Erythroblast (primary cell): ENCODE measurements around the gene CZIB.
"Not testable (repeated sequence)": the region's sequence is repeated elsewhere in the genome, so short reads cannot be mapped to it uniquely, and the experiment has no call there.

Experiments
- DNase-seq, 2 experiments: peaks; one replicate each; lab custom pipeline; 2025; lab: John Stamatoyannopoulos, UW
- GATA1 ChIP-seq: IDR thresholded peaks from 2 replicates; pipeline ENCODE4 v1.6.1; 2011; ENCODE audit warnings: low read depth, mild to moderate bottlenecking, control low read depth, low read length, moderate library complexity
- POLR2A ChIP-seq: IDR thresholded peaks from 2 replicates; pipeline ENCODE4 v1.6.1; 2011; ENCODE audit warnings: mild to moderate bottlenecking, low read length

Gene CZIB

GRCh38 chr1:53210352-53210751, 10.1 kb downstream of the CZIB start:
- no peak for TF ChIP-seq POLR2A
- no peak for TF ChIP-seq GATA1
- no peak for DNase-seq

- no peak for DNase-seq
- TF ChIP-seq POLR2A = no peak
- no peak for TF ChIP-seq GATA1
These were observed 12.7 kb downstream of the CZIB start for GRCh38 chr1:53207726-53208125.

- TF ChIP-seq GATA1 (no peak), POLR2A (no peak)
- DNase-seq = no peak
These were observed 13.6 kb downstream of the CZIB start for GRCh38 chr1:53206735-53207379.

GRCh38 chr1:53206083-53206685, 14.2 kb downstream of the CZIB start:
- DNase-seq = peak; percentile 37 to 51

GRCh38 chr1:53205496-53205895, 14.9 kb downstream of the CZIB start:
- not testable (repeated sequence) for DNase-seq

GRCh38 chr1:53203466-53203865, 17.0 kb downstream of the CZIB start:
- no peak for TF ChIP-seq GATA1
- no peak for TF ChIP-seq POLR2A
- no peak for DNase-seq

GRCh38 chr1:53198241-53198651, 22.2 kb downstream of the CZIB start:
- peak; percentile 44 to 46 for DNase-seq
- TF ChIP-seq GATA1 (no peak), POLR2A (no peak)

GRCh38 chr1:53197291-53198200, 22.9 kb downstream of the CZIB start:
- peak in 1 of 2 experiments; percentile 32 for DNase-seq
- TF ChIP-seq POLR2A (no peak), GATA1 (no peak)

- peak; percentile 94 for DNase-seq
- TF ChIP-seq GATA1 (no peak), POLR2A (peak; percentile 90)
These were observed 23.7 kb downstream of the CZIB start, which contains the start of gene CPT2 for GRCh38 chr1:53196485-53197290. Gene CPT2 (plus strand): TSS chr1:53196824. CDS start chr1:53196944, 120 bp downstream.

GRCh38 chr1:53196017-53196484, 24.4 kb downstream of the CZIB start:
- TF ChIP-seq GATA1 = no peak
- no peak for TF ChIP-seq POLR2A
- DNase-seq = peak in 1 of 2 experiments; percentile 42

- TF ChIP-seq GATA1 (no peak), POLR2A (no peak)
These were observed 25.0 kb downstream of the CZIB start for GRCh38 chr1:53195246-53196016.

GRCh38 chr1:53190210-53190611, 30.2 kb downstream of the CZIB start:
- DNase-seq = no peak

More at GRCh38 chr1:53195246-53196016, 25.0 kb downstream of the CZIB start:
- no peak for DNase-seq

More at GRCh38 chr1:53190210-53190611, 30.2 kb downstream of the CZIB start:
- TF ChIP-seq POLR2A (no peak), GATA1 (no peak)
